Limb (tissue), 2 donors: ENCODE data around the gene IZUMO4.

ENCODE experiments used
- DNase-seq, 2 donors: peaks; one replicate each; pipeline ENCODE4 v3.0.0-alpha.2; 2016; ENCODE audit errors: extremely low spot score in 2 of 2

The IZUMO4 gene

GRCh38 chr19:2142173-2142829 lies 45.6 kb downstream of the IZUMO4 start:
- no peak for DNase-seq

- DNase-seq, result no peak
These were observed 47.5 kb downstream of the IZUMO4 start for GRCh38 chr19:2144190-2144589.

GRCh38 chr19:2145831-2146241 lies 49.1 kb downstream of the IZUMO4 start:
- DNase-seq, result no peak

- no peak for DNase-seq
These were observed 51.9 kb downstream of the IZUMO4 start for GRCh38 chr19:2148482-2149135.
